H1 (cell line): ENCODE measurements around the gene UGT1A3. TPM values are rescaled to one million over a fixed set of nuclear protein-coding genes. Genes with fewer than 3 reads are reported as not detected.

Experiments
- CTCF ChIA-PET: fragments of 300-600 bp; sonication (Branson Sonifier 250); formaldehyde crosslinking; loops from one replicate; lab custom pipeline; 2021; ENCODE audit not compliant: partially characterized antibody; lab: Charles Lee
- POLR2A ChIA-PET: fragments of 300-600 bp; sonication (Branson Sonifier 250); formaldehyde crosslinking; loops from one replicate; lab custom pipeline; 2021; ENCODE audit warnings: inconsistent platforms; ENCODE audit not compliant: partially characterized antibody; lab: Charles Lee
- DNase-seq, 2 experiments: peaks; one replicate each; pipeline versions ENCODE4 v3.0.0 to v3.0.0-alpha.2; 2010 to 2022; ENCODE audit warnings: low spot score in 2 of 2, low read depth in 1 of 2, mixed read lengths in 1 of 2
- FAIRE-seq: peaks from 2 replicates; lab custom pipeline; 2011; peaks lifted over from hg19 to GRCh38; lab: Jason Lieb, UNC
- H2AFZ ChIP-seq: 2 replicates; pipeline ENCODE4 v1.8.1; 2012; ENCODE audit warnings: low read length, inconsistent platforms
- H2AK5ac ChIP-seq: 2 replicates; pipeline ENCODE4 v1.6.1; 2013; ENCODE audit warnings: low read depth, low read length
- H2BK120ac ChIP-seq: replicated peaks from 2 replicates; pipeline ENCODE3; 2013; ENCODE audit warnings: low read depth, low read length, inconsistent platforms
- H2BK12ac ChIP-seq: 2 replicates; pipeline ENCODE4 v1.6.1; 2013; ENCODE audit warnings: low read depth, low read length
- H2BK15ac ChIP-seq: 2 replicates; pipeline ENCODE4 v1.6.1; 2013; ENCODE audit warnings: low read length
- H2BK20ac ChIP-seq: 2 replicates; pipeline ENCODE4 v1.6.1; 2013; ENCODE audit warnings: low read length
- H2BK5ac ChIP-seq: 2 replicates; pipeline ENCODE4 v1.6.1; 2013; ENCODE audit warnings: low read depth, low read length
- H3K14ac ChIP-seq: 2 replicates; pipeline ENCODE4 v1.6.1; 2013; ENCODE audit warnings: inconsistent platforms; ENCODE audit not compliant: insufficient read length
- H3K18ac ChIP-seq: 2 replicates; pipeline ENCODE4 v1.6.1; 2013; ENCODE audit warnings: low read length; ENCODE audit errors: extremely low read depth
- H3K23ac ChIP-seq: 2 replicates; pipeline ENCODE4 v1.6.1; 2013; ENCODE audit warnings: inconsistent platforms; ENCODE audit not compliant: insufficient read length
- H3K23me2 ChIP-seq: 2 replicates; pipeline ENCODE4 v1.6.1; 2013; ENCODE audit warnings: low read depth, low read length
- H3K27ac ChIP-seq: 2 replicates; pipeline ENCODE4 v1.6.1; 2011; ENCODE audit warnings: low read depth, low read length, inconsistent platforms
- H3K27me3 ChIP-seq, 4 experiments: replicated peaks in 1 of 4; 1 replicate in 1 of 4; 2 replicates in 3 of 4; pipeline versions ENCODE4 v1.6.1 to v1.8.1; 2011 to 2013; ENCODE audit warnings: low read length in 3 of 4, mild to moderate bottlenecking in 3 of 4, inconsistent platforms in 2 of 4, mixed read lengths in 2 of 4, moderate library complexity in 1 of 4; ENCODE audit not compliant: control insufficient read depth in 3 of 4, insufficient read depth in 3 of 4; ENCODE audit errors: extremely low read depth in 1 of 4
- H3K36me3 ChIP-seq, 4 experiments: 2 replicates each; pipeline versions ENCODE4 v1.6.1 to v1.8.1; 2011 to 2013; ENCODE audit warnings: mild to moderate bottlenecking in 4 of 4, low read length in 3 of 4, moderate library complexity in 2 of 4, control low read depth in 1 of 4, inconsistent platforms in 1 of 4; ENCODE audit not compliant: insufficient read depth in 4 of 4, control insufficient read depth in 2 of 4
- H3K4ac ChIP-seq: replicated peaks from 2 replicates; pipeline ENCODE3; 2013; ENCODE audit warnings: low read length, low read depth, mixed read lengths, inconsistent platforms; ENCODE audit not compliant: insufficient read length
- H3K4me1 ChIP-seq, 4 experiments: replicated peaks in 1 of 4; 1 replicate in 1 of 4; 2 replicates in 3 of 4; pipeline versions ENCODE4 v1.6.1 to v1.8.1; 2011 to 2013; ENCODE audit warnings: low read length in 3 of 4, inconsistent platforms in 2 of 4, mixed read lengths in 1 of 4; ENCODE audit not compliant: insufficient read depth in 4 of 4, control insufficient read depth in 3 of 4
- H3K4me2 ChIP-seq, 2 experiments: 2 replicates each; pipeline versions ENCODE4 v1.6.1 to v1.8.1; 2011 to 2013; ENCODE audit warnings: low read depth in 2 of 2, low read length in 2 of 2, control low read depth in 1 of 2, inconsistent platforms in 1 of 2, mild to moderate bottlenecking in 1 of 2; ENCODE audit not compliant: insufficient read depth in 1 of 2
- H3K4me3 ChIP-seq, 4 experiments: fragments of 200-600, 300-600 bp in 1 of 4; sonication (generic), shearing (Covaris generic), sonication (Bioruptor Twin) in 1 of 4; 2 replicates each; pipeline versions ENCODE4 v1.5.1 to v1.8.1; 2011 to 2016; ENCODE audit warnings: low read length in 4 of 4, low read depth in 3 of 4, control low read depth in 2 of 4, inconsistent platforms in 2 of 4, mild to moderate bottlenecking in 2 of 4, mixed read lengths in 1 of 4, moderate library complexity in 1 of 4; ENCODE audit not compliant: insufficient read depth in 2 of 4; ENCODE audit errors: extremely low read depth in 1 of 4
- H3K56ac ChIP-seq: replicated peaks from 2 replicates; pipeline ENCODE3; 2013; ENCODE audit warnings: low read depth, mild to moderate bottlenecking, mixed read lengths, low read length, inconsistent platforms; ENCODE audit not compliant: insufficient read length
- H3K79me1 ChIP-seq: 2 replicates; pipeline ENCODE4 v1.6.1; 2013; ENCODE audit warnings: low read depth, low read length, control low read depth
- H3K79me2 ChIP-seq, 2 experiments: 2 replicates each; pipeline versions ENCODE4 v1.6.1 to v1.8.1; 2012 to 2013; ENCODE audit warnings: low read length in 2 of 2, mild to moderate bottlenecking in 2 of 2, inconsistent platforms in 1 of 2; ENCODE audit not compliant: insufficient read depth in 2 of 2, control insufficient read depth in 1 of 2
- H3K9ac ChIP-seq, 4 experiments: replicated peaks in 1 of 4; 1 replicate in 1 of 4; 2 replicates in 3 of 4; pipeline versions ENCODE4 v1.6.1 to v1.8.1; 2011 to 2013; ENCODE audit warnings: low read depth in 3 of 4, low read length in 3 of 4, control low read depth in 2 of 4, mild to moderate bottlenecking in 2 of 4, moderate library complexity in 2 of 4, inconsistent platforms in 1 of 4; ENCODE audit errors: extremely low read depth in 1 of 4
- H3K9me3 ChIP-seq, 2 experiments: 2 replicates each; pipeline versions ENCODE4 v1.6.1 to v1.8.1; 2012 to 2013; ENCODE audit warnings: mild to moderate bottlenecking in 2 of 2, moderate library complexity in 2 of 2, control low read depth in 1 of 2, inconsistent platforms in 1 of 2, low read depth in 1 of 2, low read length in 1 of 2, mixed read lengths in 1 of 2; ENCODE audit not compliant: insufficient read depth in 2 of 2
- H4K20me1 ChIP-seq, 2 experiments: replicated peaks in 1 of 2; 2 replicates each; pipeline versions ENCODE3 to v1.8.1; 2011 to 2013; ENCODE audit warnings: inconsistent platforms in 2 of 2, low read length in 2 of 2, mild to moderate bottlenecking in 1 of 2; ENCODE audit not compliant: insufficient read depth in 2 of 2, control insufficient read depth in 1 of 2
- H4K5ac ChIP-seq: 2 replicates; pipeline ENCODE4 v1.6.1; 2013; ENCODE audit warnings: low read length, low read depth, mixed read lengths, inconsistent platforms; ENCODE audit not compliant: insufficient read length
- H4K8ac ChIP-seq: 2 replicates; pipeline ENCODE4 v1.8.0; 2013; ENCODE audit warnings: mild to moderate bottlenecking, moderate library complexity, low read length, inconsistent platforms; ENCODE audit not compliant: insufficient read depth; ENCODE audit errors: extremely low read depth
- H4K91ac ChIP-seq: replicated peaks from 2 replicates; pipeline ENCODE3; 2013; ENCODE audit warnings: low read length, mixed read lengths, inconsistent platforms; ENCODE audit not compliant: insufficient read length
- CBX8 ChIP-seq: fragments of 300-800, 300-1000 bp; sonication (generic); IDR thresholded peaks from 2 replicates; pipeline ENCODE4 v1.7.1; 2016; ENCODE audit warnings: low read depth, low read length, borderline replicate concordance
- E2F6 ChIP-seq: IDR thresholded peaks from 2 replicates; pipeline ENCODE4 v1.6.1; 2012; ENCODE audit warnings: inconsistent platforms
- EGR1 ChIP-seq: IDR thresholded peaks from 2 replicates; pipeline ENCODE4 v1.6.1; 2011; ENCODE audit warnings: low read depth, low read length, borderline replicate concordance
- JUN ChIP-seq: IDR thresholded peaks from 2 replicates; pipeline ENCODE4 v1.6.1; 2011; ENCODE audit warnings: low read depth, mild to moderate bottlenecking, improper control_type of control experiment, low read length
- KDM1A ChIP-seq: fragments of 200-600, 300-600 bp; sonication (generic); IDR thresholded peaks from 2 replicates; pipeline ENCODE4 v1.7.1; 2016; ENCODE audit warnings: mild to moderate bottlenecking, low read length, borderline replicate concordance
- MAFK ChIP-seq: IDR thresholded peaks from 2 replicates; pipeline ENCODE4 v1.6.1; 2012; ENCODE audit warnings: low read depth, mild to moderate bottlenecking, improper control_type of control experiment, low read length
- NANOG ChIP-seq: IDR thresholded peaks from 2 replicates; pipeline ENCODE4 v1.6.1; 2011; ENCODE audit warnings: low read length, low read depth, mild to moderate bottlenecking, inconsistent platforms; ENCODE audit not compliant: insufficient read depth, poor library complexity, severe bottlenecking
- POU5F1 ChIP-seq: IDR thresholded peaks from 2 replicates; pipeline ENCODE4 v1.6.1; 2011; ENCODE audit warnings: low read depth, mild to moderate bottlenecking, low read length, moderate library complexity
- RXRA ChIP-seq: IDR thresholded peaks from 2 replicates; pipeline ENCODE4 v1.6.1; 2011; ENCODE audit warnings: low read depth, mild to moderate bottlenecking, low read length, moderate library complexity; ENCODE audit not compliant: insufficient read depth
- SIX5 ChIP-seq: IDR thresholded peaks from 2 replicates; pipeline ENCODE4 v1.6.1; 2011; ENCODE audit warnings: mild to moderate bottlenecking, low read depth, low read length
- SUZ12 ChIP-seq: fragments of 200-600 bp; sonication (generic); IDR thresholded peaks from 2 replicates; pipeline ENCODE4 v1.6.1; 2012; ENCODE audit warnings: mild to moderate bottlenecking, inconsistent platforms, low read length, moderate library complexity, mixed read lengths
- TBP ChIP-seq: IDR thresholded peaks from 2 replicates; pipeline ENCODE4 v1.6.1; 2011; ENCODE audit warnings: low read depth, low read length, improper control_type of control experiment
- USF2 ChIP-seq: IDR thresholded peaks from 2 replicates; pipeline ENCODE4 v1.6.1; 2011; ENCODE audit warnings: low read length, improper control_type of control experiment
- ZNF274 ChIP-seq: IDR thresholded peaks from 2 replicates; pipeline ENCODE4 v1.7.0; 2012; ENCODE audit warnings: low read length, borderline replicate concordance; ENCODE audit errors: extremely low read depth
- WGBS, 2 experiments: shearing (Covaris generic) in 1 of 2; methylation state at CpG; one replicate each; pipeline versions ENCODE4 v1.1.6 to v1.1.7; 2013 to 2015; ENCODE audit warnings: low lambda C conversion rate in 2 of 2, mixed read lengths in 2 of 2, inconsistent platforms in 1 of 2, low coverage in 1 of 2, missing lambda C conversion rate in 1 of 2; ENCODE audit not compliant: insufficient replicate concordance in 2 of 2, insufficient coverage in 1 of 2, insufficient read length in 1 of 2; ENCODE audit errors: extremely low coverage in 1 of 2, missing lambda C conversion rate in 1 of 2; 5-methylcytosine and 5-hydroxymethylcytosine counted together
- polyA plus RNA-seq, 7 experiments: library from polyadenylated mRNA; depleted of rRNA in 3 of 7; stranded (reverse) in 5 of 7; unstranded in 2 of 7; fragments of >200 nt in 5 of 7; fragments of 200-250 nt in 2 of 7; gene quantifications; 1 replicate in 5 of 7; 2 replicates in 1 of 7; 4 replicates in 1 of 7; pipeline versions ENCODE4 v1.2.1 to v1.2.3, GENCODE V29; 2011 to 2013; ENCODE audit warnings: missing spikeins in 2 of 7, mixed read lengths in 2 of 7
- total RNA-seq: library from RNA; stranded (reverse); fragmentation: NEBNext Ultra II Directional; extraction: Animal tissue kit (Norgen Biotek cat#: 25700); gene quantifications from 2 replicates; pipeline ENCODE4 v1.2.1, GENCODE V29; 2021

The UGT1A3 gene
- total and polyA plus RNA-seq, 2 of the 8 experiments (the other 6 are each of a cell fraction or from before 2014, with no cell fraction given) = not detected

GRCh38 chr2:233816334-233816733 is 87.5 kb downstream of the UGT1A3 start:
- no peaks in the 10 kb centered on the region for H4K20me1 ChIP-seq
- H3K4me2 ChIP-seq = no peak overlapping the region
- no peak overlapping the region for H4K8ac ChIP-seq
- H3K4me3 ChIP-seq = no peak overlapping the region
- no peaks in the 10 kb centered on the region for H3K4me1 ChIP-seq
- no peak overlapping the region for H2AFZ ChIP-seq
- no peak overlapping the region for H2BK15ac ChIP-seq
- H3K23ac ChIP-seq = no peak overlapping the region
- FAIRE-seq (no peak), DNase-seq (no peak)
- no peak overlapping the region for H3K56ac ChIP-seq
- WGBS, 2 experiments = 89% methylated on average over 2 of the region's 2 CpGs; no CpG with 5 or more reads in 1 of the 2 experiments
- H2BK12ac ChIP-seq = no peak overlapping the region
- no peak overlapping the region for H2BK20ac ChIP-seq
- H4K91ac ChIP-seq = no peak overlapping the region
- no peaks in the 10 kb centered on the region for H3K9me3 ChIP-seq
- H4K5ac ChIP-seq = no peak overlapping the region
- H2AK5ac ChIP-seq = no peak overlapping the region
- ChIA-PET POLR2A (no interaction called here), CTCF (no interaction called here)
- no peak overlapping the region for H3K18ac ChIP-seq
- no peak overlapping the region for H3K4ac ChIP-seq
- H3K36me3 ChIP-seq = no peaks in the 10 kb centered on the region
- H3K9ac ChIP-seq = no peak overlapping the region
- H2BK120ac ChIP-seq = no peak overlapping the region
- H3K79me1 ChIP-seq = no peaks in the 10 kb centered on the region
- H3K14ac ChIP-seq = no peak overlapping the region
- no peaks in the 10 kb centered on the region for H3K79me2 ChIP-seq
- no peaks in the 10 kb centered on the region for H3K27me3 ChIP-seq
- no peak overlapping the region for H3K27ac ChIP-seq
- no peaks in the 10 kb centered on the region for H3K23me2 ChIP-seq
- no peak overlapping the region for H2BK5ac ChIP-seq
- TF ChIP-seq KDM1A = no peak
- TF ChIP-seq ZNF274 = no peak
- no peak for TF ChIP-seq POU5F1
- no peak for TF ChIP-seq SUZ12
- no peak for TF ChIP-seq CBX8
- TF ChIP-seq E2F6 = no peak
- TF ChIP-seq MAFK = no peak
- TF ChIP-seq TBP = no peak
- no peak for TF ChIP-seq NANOG
- no peak for TF ChIP-seq EGR1
- TF ChIP-seq USF2 = no peak
- TF ChIP-seq RXRA = no peak
- TF ChIP-seq SIX5 = no peak
- TF ChIP-seq JUN = no peak
